ENCODE data around the gene LRRN2. TPM values are rescaled to one million over a fixed set of nuclear protein-coding genes. Genes with fewer than 3 reads are reported as not detected.

LRRN2 gene
- total RNA-seq, 1 donor from 2014 or later: 3.9 TPM

- H3K27me3 Mint-ChIP-seq (ENCODE audit: low read depth): peaks cover 50% of the 10 kb centered on the region
- H3K4me3 Mint-ChIP-seq: no peak overlapping the region
- no peak overlapping the region for H3K27ac Mint-ChIP-seq
Observed at GRCh38 chr1:204702552-204703267, 17.2 kb upstream of the LRRN2 start.

GRCh38 chr1:204701229-204701628 is 15.7 kb upstream of the LRRN2 start:
- no peaks in the 10 kb centered on the region for H3K9me3 Mint-ChIP-seq
- H3K4me3 Mint-ChIP-seq: no peak overlapping the region
- no peak overlapping the region for H3K27ac Mint-ChIP-seq
- no peaks in the 10 kb centered on the region for H3K36me3 Mint-ChIP-seq
- no peak for DNase-seq (ENCODE audit: low spot score in 2 of 2, unreplicated experiment in 2 of 2)
- peaks cover 11% of the 10 kb centered on the region for H3K4me1 Mint-ChIP-seq
- peaks cover 47% of the 10 kb centered on the region for H3K27me3 Mint-ChIP-seq (ENCODE audit: low read depth)
- TF ChIP-seq, protein P1, sequence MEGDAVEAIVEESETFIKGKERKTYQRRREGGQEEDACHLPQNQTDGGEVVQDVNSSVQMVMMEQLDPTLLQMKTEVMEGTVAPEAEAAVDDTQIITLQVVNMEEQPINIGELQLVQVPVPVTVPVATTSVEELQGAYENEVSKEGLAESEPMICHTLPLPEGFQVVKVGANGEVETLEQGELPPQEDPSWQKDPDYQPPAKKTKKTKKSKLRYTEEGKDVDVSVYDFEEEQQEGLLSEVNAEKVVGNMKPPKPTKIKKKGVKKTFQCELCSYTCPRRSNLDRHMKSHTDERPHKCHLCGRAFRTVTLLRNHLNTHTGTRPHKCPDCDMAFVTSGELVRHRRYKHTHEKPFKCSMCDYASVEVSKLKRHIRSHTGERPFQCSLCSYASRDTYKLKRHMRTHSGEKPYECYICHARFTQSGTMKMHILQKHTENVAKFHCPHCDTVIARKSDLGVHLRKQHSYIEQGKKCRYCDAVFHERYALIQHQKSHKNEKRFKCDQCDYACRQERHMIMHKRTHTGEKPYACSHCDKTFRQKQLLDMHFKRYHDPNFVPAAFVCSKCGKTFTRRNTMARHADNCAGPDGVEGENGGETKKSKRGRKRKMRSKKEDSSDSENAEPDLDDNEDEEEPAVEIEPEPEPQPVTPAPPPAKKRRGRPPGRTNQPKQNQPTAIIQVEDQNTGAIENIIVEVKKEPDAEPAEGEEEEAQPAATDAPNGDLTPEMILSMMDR (IDR thresholded peaks at IDR 0.05; ENCODE audit: unreplicated experiment): no peak

More at GRCh38 chr1:204702552-204703267, 17.2 kb upstream of the LRRN2 start:
- Mint-ChIP-seq H3K36me3 (no peaks in the 10 kb centered on the region), H3K4me1 (peaks cover 19% of the 10 kb centered on the region), H3K9me3 (no peaks in the 10 kb centered on the region)
- DNase-seq (ENCODE audit: low spot score in 2 of 2, unreplicated experiment in 2 of 2): no peak
- TF ChIP-seq, protein P1 (IDR thresholded peaks at IDR 0.05; ENCODE audit: unreplicated experiment): no peak

- Mint-ChIP-seq H3K27me3 (ENCODE audit: low read depth) (peaks cover 52% of the 10 kb centered on the region), H3K36me3 (no peaks in the 10 kb centered on the region)
Observed at GRCh38 chr1:204697893-204698292, 12.4 kb upstream of the LRRN2 start.

DNA sequence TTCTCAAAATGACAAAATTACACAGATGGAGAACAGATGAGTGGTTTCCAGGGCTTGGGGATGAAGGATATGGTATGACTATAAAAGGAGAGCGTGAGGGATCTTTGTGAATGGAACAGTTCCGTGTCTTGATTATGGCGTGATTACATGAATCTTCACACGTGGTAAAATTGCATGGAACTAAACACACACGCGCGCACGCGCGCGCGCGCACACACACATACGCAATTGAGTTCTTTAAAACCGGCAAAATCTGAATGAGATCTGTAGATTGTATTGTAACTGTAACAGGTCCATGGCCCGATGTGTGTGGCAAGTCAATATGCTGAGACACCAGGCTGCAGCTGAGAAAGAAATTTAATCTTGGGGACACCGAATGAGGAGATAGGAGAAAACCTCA is 11.1 kb upstream of the LRRN2 start:
- peaks cover 56% of the 10 kb centered on the region for H3K27me3 Mint-ChIP-seq (ENCODE audit: low read depth)
- TF ChIP-seq, protein P1 (IDR thresholded peaks at IDR 0.05; ENCODE audit: unreplicated experiment): no peak
- no peak overlapping the region for H3K27ac Mint-ChIP-seq
- DNase-seq (ENCODE audit: low spot score in 2 of 2, unreplicated experiment in 2 of 2): no peak
- no peak overlapping the region for H3K4me3 Mint-ChIP-seq
- no peaks in the 10 kb centered on the region for H3K36me3 Mint-ChIP-seq
- no peaks in the 10 kb centered on the region for H3K9me3 Mint-ChIP-seq
- no peaks in the 10 kb centered on the region for H3K4me1 Mint-ChIP-seq

More at GRCh38 chr1:204697893-204698292, 12.4 kb upstream of the LRRN2 start:
- Mint-ChIP-seq H3K4me3 (no peak overlapping the region), H3K27ac (no peak overlapping the region), H3K9me3 (no peaks in the 10 kb centered on the region), H3K4me1 (no peaks in the 10 kb centered on the region)
- TF ChIP-seq, protein P1 (IDR thresholded peaks at IDR 0.05; ENCODE audit: unreplicated experiment): no peak
- DNase-seq (ENCODE audit: low spot score in 2 of 2, unreplicated experiment in 2 of 2): no peak

DNA sequence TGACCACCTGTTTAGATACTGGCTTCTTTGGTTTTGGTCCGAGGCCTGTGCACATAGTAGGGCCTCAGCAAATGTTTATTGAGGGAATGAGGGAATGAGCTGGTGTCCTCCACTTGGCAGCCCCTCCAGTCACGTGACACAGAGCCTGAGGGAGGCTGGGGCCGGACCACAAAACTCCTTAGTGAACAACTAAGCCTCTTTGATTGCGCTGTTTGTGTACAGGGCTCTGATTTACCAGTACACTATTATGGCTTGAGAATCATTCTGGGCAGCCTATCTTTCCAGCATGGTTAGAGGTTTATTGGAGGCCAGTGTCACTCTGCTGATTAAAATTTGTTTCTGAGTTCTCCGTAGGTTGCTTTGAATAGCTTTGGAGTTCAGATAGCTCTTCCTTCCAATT is 10.2 kb upstream of the LRRN2 start:
- Mint-ChIP-seq H3K4me1 (no peaks in the 10 kb centered on the region), H3K27me3 (ENCODE audit: low read depth) (peaks cover 52% of the 10 kb centered on the region), H3K9me3 (no peaks in the 10 kb centered on the region), H3K27ac (no peak overlapping the region), H3K4me3 (no peak overlapping the region), H3K36me3 (no peaks in the 10 kb centered on the region)
- no peak for DNase-seq (ENCODE audit: low spot score in 2 of 2, unreplicated experiment in 2 of 2)
- TF ChIP-seq, protein P1 (IDR thresholded peaks at IDR 0.05; ENCODE audit: unreplicated experiment): no peak

Data from mesothelial cell of epicardium (in vitro differentiated cells).